NCI-H345 treated with DMSO at 0.1 percent for 48 hours (cell line): Measurements from ENCODE around the gene PTAFR.

Experiments
- DNase-seq: peaks from one replicate; lab custom pipeline; 2025; ENCODE audit not compliant: unreplicated experiment; lab: John Stamatoyannopoulos, UW

The PTAFR gene, protein sequence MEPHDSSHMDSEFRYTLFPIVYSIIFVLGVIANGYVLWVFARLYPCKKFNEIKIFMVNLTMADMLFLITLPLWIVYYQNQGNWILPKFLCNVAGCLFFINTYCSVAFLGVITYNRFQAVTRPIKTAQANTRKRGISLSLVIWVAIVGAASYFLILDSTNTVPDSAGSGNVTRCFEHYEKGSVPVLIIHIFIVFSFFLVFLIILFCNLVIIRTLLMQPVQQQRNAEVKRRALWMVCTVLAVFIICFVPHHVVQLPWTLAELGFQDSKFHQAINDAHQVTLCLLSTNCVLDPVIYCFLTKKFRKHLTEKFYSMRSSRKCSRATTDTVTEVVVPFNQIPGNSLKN

DNA sequence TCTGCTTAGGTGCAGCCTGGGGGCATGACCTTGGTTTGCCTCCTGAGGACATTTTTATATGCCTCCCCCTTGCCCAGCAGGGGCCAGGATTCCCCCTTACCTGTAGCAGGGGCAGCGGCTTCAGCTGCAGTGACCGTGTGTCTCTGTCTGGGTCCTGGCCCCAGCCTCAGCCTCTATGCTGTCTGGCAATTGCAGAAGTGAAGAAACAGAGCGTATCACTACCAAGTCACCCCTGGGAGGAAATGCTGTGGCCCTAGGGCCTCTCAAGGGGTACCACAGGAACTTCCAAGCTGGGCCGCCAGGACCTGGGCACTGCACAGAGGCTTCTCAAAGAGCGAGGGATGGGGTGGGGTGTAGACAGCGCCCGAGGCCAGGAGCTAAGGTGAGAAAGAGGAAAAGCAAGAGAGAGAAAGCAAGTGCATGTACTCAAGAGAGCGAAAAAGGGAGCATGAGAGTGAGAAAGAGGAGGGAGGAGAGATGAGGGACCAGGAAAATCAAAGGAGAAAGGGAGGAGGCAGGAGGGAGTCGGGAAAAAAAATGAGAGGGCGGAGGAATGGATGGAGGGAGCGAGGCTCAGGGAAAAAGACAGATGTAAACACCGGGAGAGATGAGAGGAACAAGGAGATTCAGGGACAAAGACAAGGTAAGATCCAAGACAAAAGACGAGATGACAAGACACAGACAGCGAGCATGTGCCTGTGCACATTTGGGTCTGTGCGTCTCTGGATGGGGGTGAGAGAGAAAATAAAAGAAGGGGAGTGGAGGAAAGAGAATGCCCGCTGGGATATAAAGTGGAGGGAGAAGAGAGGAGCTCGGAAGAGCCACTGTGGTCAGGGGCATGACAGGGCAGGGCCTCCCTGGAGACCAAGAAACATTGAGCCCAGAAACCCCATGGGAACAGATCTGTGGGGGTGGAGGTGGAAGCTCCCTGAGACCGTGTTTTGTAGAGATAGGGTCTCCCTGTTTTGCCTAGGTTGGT, at the start of gene PTAFR:
Gene PTAFR, minus strand, starts transcription at position 199 of the 979 bp plus-strand sequence. CDS start 25,669 bp downstream, outside the sequence.
- DNase-seq, result no peak

DNA sequence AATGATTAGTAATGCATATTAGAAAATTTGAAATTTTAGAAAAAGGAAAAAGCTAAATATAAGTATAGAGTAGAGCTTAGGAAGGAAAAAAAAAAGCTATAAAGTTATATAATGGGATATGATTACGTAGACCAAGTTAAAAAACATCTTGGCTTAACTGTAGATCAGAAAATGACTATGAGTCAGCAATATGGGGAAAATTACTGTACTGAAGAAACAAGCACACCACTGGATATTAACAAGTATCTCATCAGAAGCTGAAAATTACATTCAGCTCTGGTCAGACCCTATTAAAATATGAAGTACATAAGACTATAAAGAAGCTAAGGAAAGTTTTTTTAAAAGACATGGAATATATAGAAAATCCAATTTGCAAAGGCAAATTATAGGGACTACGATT, 36.8 kb upstream of the PTAFR start:
- no peak for DNase-seq

DNA sequence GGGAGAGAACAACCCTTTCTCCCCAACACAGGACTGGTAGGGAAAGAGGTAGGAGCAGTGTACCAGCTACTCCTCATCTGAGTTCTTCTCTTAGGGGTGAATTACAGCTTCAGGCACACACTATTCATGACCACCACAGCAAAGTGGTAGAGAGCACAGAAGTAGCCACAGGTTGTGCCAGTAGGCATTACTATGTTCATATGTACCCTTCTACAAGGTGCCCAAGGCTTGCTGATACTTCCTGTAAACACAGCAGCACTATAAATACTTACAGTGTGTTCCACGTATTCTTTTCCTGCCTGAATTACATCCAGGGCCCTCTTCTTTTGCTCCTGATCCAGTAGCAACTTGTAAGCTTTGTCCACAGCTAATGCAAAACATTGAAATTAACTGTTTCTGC, 33.2 kb upstream of the PTAFR start:
- no peak for DNase-seq

DNA sequence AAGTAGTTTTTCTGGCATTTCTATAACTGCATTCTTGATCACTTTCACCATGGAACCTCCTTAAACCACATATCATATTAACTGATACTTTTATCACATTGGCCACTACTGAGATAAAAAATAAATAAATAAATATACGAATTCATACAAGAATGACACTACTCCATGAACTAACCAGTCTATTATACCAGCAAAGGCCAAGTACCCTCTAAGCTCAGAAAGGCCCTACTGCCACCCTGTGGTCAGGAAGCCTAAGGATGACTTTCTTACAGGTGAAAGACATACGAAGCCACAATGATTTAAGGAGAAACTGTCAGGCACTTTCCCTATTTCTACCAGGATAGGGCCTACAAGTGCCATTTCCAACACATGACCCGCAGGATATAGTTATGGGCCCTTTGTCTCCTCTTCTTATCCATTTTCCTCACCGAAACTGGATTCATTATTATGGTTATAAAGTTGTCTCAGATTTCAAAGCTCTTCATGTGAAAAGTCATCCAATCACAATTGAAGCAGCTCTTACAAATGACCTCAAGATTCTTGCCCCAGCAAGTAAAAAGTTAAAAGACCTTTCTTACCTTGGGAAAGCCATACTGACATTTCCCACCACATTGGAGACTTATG, 32.4 kb upstream of the PTAFR start:
- DNase-seq, result no peak

DNA sequence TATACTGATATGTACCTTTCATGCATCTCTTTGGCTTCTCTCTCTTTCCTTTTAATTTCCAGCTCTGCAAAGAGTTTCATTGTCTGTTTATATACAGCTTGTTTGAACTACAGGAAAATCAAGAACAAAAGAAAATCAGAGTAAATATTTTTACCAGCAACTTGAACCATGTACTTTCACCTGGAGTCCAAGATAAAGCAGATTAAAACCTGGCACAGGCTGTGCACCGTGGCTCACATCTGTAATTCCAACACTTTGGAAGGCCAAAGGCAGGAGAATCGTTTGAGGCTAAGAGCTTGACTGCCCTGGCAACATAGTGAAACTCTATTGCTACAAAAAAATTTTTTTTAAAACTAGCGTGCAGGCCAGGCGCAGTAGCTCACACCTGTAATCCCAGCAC, 28.8 kb upstream of the PTAFR start:
- no peak for DNase-seq

DNA sequence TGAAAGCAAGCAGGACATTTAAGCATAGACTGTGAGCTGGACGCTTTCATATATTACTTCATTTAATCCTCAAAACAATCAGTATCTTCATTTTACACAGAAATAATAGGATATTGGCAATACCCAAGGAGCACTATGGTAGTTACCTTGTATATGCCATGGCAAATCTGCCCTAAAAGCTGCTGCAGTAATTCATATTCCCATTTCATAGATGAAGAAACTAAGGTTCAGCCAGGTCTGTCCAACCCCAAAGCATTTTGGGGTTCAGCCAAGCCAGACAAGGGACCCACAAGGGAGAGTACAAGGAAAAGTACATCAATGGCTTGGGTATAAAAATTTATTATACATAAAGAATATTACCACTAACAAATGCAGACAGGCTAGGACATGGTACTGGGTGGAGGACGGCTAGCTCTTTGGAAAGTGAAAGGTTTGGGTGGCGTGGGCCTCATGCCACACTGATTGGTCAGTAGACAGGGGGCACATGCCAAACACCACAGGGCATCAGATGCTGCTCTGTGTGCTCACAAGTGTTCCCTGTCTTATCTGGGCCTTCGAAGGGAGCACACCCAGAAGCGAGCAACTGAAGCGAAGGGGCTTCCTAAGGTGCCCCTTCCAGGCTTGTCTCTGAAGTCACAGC, 23.9 kb upstream of the PTAFR start:
- DNase-seq, result no peak

DNA sequence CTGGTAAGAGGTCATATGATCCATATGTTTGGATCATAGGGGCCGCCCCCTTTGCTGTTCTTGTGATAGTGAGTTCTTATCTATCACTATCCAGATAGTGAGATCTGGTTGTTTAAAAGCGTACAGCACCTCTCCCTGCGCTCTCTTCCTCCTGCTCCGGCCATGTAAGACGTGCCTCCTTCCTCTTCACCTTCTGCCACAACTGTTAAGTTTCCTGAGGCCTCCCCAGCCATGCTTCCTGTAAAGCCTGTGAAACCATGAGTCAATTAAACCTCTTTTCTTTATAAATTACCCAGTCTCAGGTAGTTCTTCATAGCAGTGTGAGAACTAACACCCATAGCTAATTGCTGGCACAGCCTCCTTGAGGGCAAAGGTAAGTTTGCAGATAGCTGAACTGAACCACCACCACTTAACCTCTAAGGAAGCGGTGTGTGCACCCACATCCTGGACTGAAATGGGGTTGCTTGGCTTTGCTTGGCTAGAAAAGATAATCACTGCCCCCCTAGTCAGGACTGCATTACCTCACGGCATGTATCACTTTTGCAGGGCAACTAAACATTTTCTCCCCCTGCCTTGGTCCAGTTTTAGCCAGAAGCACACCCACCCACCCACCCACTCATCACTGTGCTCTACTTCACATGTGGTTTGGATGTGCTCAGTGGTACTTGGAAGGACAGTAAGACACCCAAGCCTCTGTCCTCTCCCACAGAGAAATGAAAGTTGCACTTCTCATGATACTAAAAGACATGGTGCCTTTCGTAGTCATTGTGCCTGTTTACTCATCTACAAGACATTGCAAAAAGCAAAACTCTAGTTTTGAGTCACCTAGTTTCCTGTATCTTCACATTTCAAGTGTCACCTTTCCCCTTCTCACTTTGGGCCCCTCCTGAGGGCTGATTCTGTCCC, 23.1 kb upstream of the PTAFR start:
- DNase-seq, result no peak

DNA sequence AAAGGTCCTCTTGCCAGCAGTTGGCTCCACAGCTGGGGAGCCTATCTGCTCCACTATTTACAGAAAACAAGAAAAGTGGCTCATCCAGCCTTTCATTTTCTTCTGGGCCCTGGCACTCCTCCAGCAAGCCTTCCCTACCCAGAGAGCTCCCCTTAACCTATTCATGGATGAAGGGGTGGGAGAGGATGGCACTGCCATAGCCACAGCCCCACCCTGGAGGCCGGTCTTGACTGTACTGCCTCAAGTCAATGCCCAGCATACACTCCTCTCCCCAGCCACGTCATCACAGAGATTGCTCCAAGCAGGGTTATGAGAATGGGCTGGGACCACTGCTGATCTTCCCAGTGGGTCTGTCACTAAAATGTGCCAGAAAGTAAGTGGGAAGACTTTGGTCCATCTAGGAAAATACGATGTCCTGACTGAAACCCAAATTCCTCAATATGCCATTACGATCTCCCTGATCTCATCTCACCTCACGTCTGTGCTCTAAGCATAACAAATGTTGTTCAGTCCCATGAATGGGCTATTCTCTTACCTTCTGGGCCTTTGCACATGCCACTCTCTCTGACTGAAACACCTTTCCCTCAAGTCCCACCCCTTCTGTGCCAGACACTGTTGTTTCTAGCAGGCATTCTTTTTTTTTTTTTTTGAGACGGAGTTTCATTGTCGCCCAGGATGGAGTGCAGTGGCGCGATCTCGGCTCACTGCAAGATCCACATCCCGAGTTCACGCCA, 21.4 kb upstream of the PTAFR start:
- DNase-seq, result no peak

DNA sequence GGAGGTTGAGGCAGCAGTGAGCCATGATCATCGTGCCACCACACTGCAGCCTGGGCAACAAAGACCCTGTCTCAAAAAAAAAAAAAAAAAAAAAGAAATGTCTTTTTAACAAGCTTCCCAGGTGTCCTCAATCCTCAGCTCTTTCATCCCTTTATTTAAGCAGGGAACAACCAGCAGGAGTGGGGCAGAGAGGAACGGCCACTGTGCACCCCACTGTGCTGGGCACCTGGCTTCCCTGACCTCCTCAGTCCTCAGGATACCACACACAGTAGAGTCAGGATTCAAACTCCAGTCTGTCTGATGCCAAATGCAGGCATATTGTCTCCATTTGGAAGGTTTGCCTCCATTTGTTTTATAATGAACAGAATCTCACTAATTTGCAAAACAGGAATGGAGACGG, 19.8 kb upstream of the PTAFR start:
- no peak for DNase-seq

DNA sequence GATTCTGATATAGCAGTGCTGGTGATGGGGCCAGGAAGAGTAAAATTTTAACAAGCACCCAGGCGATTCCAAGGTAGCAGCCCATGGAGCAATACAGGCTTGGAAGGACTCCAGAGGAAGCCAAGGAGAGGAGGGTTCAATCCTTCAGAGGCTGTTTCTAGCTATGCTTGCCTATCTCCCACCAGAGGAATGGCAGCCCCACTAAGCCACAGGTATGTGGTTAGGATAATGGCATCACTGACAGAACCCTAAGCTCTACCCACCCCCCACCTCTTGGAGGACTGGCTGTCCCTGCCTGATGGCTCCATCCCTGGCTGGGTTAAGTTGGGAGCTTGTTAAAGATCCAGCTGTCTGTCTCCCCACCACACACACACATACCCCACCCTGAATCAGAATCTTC, 19.3 kb upstream of the PTAFR start:
- no peak for DNase-seq

DNA sequence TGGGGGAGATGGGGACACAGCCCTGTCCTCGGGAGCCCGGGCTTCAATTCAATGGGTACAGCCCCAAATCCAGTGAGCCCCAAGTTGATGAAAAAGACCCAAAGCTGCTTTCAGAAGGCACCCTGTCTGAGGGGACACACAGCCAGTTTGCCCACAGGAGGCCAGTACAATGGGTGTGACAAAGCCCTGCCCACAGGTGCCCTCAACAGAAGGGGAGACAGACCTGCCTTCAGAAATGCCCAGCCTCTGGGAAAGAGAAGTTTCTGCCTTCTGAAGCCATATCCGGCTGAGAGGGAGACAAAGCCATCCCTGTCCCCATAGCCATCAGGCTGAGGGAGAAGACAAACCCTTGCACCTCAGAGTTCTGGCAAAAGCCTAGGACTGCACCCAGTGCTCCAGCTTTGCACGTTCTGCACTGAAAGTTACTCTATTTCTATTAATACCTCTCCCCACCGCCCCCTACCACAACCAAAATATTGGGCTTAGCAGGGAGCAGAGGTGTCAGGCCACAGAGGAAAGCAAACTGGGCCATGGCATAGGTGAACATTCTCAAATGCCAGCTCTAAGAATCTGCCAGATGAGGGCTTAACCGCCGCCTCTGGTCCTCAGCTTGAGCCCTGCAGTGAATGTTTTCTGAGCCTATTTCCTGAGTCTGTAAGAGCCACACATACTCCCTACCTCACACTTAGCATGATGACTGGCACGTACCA, 18.0 kb upstream of the PTAFR start:
- DNase-seq, result no peak

DNA sequence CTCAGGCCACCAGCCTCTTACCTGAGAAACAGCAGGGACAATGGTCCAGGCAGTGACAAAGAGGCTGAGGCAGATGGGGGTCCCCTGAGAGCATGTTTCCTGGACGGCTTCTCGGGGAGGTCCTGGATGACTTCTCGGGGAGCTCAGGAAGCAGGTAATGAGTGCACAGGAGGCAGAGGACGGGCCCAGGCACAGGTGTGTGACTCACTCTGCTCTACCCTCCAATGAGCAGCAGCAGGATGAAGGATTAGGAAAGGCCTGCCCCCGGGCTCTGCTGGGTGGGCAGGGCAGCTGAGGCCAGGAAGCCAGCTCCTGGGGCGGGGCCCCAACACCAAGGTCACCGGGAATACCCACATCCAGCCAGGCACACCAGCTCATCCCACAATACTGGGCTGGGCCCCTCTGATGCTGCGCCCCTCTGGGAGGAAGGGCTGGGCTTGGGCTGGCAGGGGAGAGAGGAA, 17.2 kb upstream of the PTAFR start:
- DNase-seq, result no peak

DNA sequence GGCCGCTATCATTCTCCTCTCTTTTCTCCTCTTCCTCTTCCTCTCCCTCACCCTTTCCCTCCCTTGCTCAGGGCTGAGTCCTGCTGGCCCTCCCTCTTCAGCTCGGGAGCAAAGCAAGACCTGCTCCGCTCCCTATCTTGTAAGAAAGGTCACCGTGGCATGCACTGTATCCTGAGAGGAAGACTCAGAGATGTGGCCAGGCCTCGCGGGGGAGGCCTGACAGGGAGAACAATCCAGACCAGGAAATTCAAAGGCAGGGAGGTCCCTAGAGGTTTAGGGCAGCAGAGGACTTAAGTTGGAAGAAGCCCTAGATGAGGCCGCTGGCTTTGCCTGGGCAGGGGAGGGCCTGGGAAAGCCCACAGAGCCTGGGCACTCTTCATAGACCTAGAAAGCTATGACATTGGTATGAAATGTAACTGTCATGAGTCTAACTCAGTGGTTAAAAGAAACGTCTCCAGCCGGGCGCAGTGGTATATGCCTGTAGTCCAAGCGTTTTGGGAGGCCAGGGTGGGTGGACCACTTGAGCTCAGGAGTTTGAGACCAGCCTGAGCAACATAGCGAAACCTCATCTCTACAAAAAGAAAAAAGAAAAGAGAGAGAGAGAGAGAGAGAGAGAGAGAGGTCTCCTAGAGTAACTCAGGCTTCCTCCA, 14.6 kb upstream of the PTAFR start:
- DNase-seq, result no peak

DNA sequence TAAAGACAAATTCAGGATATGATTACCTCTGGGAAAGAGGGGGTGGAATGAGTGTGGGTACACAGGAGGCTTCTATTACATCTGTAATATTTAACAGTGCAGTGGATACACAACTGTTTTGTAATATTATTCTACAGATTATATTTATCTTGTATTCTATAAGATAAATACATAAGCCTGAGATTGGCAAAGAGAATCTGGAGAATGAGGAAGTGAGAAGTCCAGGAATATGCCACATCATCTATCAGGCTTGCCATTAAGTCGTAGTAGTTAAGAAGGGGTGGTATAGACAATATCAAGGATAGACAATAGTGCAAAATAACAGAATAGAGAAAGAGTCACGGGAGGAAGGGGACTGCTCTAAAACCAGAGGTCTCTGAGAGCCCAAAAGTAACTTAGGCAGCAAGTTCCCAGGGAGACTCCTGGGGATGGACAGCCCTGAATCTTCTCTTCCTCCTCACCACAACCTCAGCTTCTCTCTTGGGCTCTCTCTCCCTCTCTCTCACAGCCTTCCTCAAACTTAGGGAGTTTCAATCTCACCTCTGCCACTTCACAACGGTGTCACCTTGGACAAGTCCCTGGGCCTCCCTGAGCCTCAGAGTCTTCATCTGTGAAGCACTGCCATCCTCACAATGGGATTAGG, 14.0 kb upstream of the PTAFR start:
- no peak for DNase-seq

DNA sequence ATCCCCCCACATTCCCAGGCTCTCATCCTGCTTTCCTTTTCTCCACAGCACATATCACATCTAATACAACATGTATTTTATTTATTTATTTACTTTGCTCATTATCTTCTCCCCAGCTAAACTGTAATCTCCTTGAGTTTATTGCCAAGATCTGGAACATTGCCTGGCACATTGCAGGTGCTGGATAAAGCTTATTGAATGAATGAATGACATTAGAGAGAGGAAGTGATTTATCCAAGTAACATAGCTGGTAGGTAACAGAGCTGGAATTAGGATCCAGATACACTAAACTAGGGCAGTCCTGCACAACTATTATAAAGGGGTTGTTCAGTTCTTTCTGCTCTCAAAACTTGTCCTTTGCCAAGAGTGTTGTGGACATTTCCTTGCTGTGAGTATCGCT, 8.6 kb upstream of the PTAFR start:
- DNase-seq, result no peak

DNA sequence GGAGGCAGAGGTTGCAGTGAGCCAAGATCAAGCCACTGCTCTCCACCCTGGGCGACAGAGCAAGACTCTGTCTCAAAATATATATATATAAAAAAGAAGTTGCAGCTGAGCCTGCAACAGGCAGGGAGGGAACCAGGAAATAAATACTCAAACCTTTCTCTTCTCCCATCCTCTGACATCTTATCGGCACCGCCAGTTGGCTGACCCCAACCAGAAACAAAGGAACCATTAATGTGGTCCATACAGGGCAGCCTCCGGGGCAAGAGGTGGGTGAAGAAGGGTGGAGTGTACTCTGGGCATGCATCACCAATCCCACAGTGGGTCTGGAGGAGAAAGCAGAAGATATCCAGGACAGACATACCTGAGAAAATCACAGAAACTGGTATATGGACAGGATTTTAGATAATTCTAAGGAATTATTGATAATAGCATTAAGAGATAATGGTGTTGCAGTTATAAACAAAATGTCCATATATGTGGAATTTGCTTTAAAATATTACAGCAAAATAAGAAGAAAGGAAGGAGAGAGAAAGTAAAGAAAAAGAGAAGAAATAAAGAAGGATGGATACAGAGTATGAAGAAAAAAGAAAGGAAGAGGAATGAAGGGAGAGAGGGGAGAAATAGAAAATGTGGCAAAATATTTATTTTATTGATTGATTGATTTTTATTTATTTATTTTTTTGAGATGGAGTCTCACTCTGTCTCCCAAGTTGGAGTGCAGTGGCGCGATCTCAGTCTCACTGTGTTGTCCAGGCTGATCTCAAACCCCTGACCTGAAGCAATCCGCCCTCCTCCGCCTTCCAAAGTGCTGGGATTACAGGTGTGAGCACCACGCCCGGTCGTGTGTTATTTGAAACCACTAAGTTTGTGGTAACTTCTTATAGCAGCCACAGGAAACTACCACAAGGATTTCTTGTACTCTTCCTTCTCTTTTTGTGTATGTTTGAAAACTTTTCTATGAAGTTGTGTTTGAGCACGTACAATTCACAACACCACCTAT, 4.1 kb upstream of the PTAFR start:
- no peak for DNase-seq
